HG03060 (cell line): ENCODE data around the gene PPP4R1.
"Not testable (repeated sequence)": the region's sequence is repeated elsewhere in the genome, so short reads cannot be mapped to it uniquely, and the experiment has no call there.

Experiments used
- ATAC-seq: cut with Tn5 transposase; IDR thresholded peaks from one replicate; pipeline ENCODE4 v1.9.1; 2021; ENCODE audit warnings: low read depth, moderate number of reproducible peaks; ENCODE audit not compliant: unreplicated experiment

The PPP4R1 gene, protein sequence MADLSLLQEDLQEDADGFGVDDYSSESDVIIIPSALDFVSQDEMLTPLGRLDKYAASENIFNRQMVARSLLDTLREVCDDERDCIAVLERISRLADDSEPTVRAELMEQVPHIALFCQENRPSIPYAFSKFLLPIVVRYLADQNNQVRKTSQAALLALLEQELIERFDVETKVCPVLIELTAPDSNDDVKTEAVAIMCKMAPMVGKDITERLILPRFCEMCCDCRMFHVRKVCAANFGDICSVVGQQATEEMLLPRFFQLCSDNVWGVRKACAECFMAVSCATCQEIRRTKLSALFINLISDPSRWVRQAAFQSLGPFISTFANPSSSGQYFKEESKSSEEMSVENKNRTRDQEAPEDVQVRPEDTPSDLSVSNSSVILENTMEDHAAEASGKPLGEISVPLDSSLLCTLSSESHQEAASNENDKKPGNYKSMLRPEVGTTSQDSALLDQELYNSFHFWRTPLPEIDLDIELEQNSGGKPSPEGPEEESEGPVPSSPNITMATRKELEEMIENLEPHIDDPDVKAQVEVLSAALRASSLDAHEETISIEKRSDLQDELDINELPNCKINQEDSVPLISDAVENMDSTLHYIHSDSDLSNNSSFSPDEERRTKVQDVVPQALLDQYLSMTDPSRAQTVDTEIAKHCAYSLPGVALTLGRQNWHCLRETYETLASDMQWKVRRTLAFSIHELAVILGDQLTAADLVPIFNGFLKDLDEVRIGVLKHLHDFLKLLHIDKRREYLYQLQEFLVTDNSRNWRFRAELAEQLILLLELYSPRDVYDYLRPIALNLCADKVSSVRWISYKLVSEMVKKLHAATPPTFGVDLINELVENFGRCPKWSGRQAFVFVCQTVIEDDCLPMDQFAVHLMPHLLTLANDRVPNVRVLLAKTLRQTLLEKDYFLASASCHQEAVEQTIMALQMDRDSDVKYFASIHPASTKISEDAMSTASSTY

DNA sequence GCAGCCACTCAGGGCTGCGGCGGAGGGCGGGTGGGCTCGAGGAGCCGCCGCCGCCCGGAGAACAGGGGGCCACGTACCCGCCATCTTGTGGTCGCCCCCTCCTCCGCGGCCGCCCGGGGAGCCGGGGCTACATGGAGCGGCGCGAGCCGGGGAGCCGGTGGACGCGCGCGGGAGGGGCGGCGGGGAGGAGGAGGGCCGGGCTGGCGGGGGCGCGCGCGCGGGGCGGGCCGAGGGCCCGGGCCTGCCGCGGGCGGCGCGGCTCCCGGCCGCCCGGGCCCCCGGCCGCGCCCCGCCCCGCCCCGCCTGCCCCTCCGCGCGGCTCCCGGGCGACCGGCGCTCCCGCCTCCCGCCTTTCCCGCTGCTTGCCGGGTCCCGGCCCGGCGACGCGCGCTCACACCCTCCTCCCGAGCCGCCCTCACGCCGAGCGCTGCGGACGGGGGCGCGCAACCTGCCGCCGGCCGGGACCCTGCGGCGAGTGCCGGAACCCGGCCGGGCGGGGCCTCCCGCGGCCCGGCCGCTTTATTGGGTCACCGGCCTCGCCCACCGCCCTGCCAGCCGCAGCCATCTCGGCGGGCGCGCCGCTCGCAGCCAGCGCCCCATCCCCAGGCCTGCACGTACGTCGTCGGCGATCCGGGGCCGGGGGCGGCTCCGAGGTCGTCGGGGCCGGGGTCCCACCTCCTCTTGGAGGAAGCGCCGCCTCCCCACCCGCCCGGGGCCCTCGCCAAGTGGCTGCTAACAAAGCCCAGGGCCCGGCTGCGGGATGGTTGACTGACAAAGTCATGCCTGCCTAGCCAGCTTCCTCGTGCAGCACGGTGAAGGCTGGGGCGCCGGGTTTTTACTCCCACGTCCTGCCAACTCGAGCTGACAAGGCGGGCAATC is at the start of gene PPP4R1:
PPP4R1 (minus strand) TSS at position 159 of the 879 bp plus-strand sequence; CDS start at position 84, 75 bp downstream.
- ATAC-seq: no peak

DNA sequence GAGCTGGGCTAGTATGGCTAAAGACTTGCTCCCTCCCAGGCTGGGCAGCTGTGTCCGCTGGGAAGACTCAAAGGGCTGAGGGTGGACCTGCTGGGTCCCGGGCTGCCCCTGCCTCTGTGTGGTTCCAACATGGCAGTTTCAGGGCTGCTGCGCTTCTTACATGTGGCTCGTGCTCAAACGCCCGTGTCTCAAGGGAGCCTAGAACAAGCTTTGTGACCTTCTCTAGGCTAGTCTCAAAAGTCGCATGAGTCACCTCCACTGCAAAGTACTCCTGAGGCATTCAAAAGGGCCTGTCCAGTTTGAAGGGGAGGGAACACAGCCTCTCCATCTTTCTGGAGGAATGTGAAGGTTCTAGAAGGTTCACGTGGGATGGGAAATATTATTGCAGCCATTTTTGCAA is 49.0 kb upstream of the PPP4R1 start:
- no peak for ATAC-seq

DNA sequence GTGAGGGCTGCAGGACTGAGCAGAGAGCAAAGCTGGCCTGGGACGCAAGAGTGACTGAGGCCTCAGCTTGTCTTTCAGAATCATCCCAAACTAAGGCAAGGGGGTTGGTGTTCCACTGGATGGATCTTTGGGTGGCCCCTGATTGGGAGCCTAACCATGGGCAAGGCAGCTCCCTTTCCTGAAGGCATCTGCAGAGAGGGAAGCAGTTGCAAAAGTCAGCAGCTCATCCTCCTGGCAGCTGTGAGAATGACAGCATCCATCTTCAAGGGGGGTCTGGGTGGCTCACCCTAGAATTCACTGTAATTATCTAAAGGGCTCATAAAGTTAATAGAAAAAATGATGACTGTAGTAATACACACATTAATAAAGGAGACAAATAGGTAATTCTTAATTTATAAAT is 47.2 kb upstream of the PPP4R1 start:
- no peak for ATAC-seq

DNA sequence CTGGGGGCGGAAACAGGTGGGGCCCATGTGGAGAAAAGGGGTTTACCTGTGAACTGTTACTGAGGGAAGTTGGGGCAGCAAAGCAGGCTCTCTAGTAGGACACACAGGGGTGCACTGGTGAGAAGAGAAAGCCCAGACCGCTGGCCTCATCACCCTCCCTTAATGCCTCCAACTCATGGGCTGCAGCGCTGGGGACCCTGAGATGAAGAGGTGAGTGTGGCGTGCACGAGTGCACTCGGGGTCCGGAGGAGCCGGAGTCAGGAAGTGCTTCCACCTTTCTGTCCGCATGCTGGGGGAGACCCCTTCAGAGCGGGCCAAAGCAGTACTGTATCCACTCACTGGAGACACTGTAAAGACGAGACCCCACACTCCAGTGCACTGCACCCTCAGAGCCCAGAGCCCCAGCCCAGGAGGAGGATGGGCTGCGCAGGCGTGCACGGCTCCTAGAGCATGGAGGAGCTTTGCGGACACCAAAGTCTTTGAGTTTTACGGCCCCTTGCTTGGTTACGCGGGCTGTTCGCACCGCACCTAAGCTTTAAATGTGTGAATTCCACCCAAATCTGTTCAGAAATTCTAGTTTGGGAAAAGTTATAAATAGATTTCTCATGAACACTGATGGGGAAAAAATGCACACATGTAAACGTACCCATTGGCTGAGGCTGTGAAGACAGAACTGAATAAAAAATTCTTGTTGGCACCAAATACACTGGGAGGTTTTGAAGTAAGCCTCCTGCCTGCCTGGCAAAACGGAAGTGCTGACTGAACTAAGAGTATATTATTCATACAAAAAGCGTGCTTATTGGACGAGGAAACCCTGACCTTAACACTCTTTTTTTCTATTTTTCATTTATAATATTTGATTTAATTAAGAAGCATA is 45.4 kb upstream of the PPP4R1 start:
- no peak for ATAC-seq

DNA sequence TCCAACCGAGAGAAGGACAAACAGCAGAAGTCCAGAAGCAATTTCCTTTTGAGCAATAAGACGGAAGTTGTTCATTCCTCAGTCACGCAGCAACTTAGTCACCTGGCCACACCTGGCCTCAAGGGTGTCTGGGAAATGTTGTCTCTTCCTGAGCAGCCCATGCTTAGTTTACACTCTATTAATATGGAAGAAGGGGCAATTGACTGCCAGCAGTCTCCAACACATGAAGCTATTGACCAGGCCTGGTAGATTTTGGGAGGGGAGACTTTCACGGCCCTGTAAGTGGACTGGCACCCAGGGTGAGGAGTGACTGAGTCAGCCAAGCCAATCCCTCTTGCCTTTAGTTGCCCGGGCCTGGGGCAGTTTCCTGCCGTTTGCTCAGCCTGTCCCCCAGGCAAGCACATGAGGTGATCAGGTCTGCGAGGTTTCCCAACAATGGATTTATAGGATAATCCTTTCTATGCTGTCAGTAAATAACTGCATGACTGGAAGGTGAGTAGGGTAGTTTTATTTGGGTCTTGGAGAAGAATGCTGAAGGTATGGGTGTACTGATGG is 43.8 kb upstream of the PPP4R1 start:
- no peak for ATAC-seq

DNA sequence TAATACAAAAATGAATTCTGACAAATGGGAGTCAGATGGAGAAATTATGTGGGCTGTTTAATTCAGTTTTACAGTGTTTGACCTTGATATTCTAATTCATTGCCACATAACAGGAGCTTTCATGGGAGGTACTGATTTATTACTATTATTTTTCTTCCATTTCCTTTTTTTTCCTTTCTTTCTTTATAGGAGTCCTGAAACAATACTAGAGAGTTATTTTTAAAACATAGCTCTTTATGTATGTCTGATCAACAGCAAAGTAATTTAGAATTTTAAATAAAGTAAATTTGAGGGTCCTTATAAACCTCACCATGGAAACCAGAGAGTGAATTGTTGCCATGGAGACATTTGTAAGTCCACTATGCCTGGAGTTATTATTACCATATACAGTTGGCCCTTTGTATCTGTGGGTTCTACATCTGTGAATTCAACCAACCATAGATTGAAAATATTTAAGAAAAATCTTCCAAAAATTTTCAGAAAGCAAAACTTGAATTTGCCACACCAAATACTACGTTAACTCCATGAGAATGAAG is 40.9 kb upstream of the PPP4R1 start:
- ATAC-seq: no peak

DNA sequence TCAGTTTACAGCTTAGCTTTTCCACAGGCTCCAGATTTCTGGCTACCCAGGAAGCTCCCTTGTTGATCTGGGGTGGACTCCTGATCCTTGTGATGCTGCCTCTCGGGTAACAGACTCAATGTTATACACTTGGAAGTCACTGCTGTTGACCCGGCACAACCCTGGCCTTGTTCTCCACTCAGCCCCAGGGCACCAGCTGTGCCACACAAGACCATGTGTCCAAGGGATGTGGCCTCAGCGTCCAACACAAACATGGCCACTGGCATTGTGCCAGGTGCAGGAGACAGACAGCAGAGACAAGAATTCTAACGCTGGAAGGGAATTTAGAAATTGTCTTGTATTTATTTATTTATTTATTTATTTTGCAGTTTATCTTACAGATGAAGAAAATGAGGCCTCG is 39.0 kb upstream of the PPP4R1 start:
- no peak for ATAC-seq

DNA sequence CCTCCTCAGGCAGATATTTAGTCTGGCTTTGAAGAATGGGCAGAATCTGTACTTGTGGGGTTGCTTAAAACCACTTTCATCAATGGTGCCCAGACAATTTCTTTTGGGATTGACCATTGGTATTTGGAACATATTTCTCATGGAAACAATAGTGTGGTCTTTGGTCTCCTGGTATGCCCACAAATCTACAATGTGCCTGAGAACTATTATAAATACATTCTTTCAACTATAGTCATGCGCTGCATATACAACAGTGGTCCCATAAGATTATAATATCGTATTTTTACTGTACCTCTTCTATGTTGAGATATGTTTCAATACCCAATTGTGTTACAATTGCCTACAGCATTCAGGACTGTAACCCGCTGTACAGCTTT is 34.8 kb upstream of the PPP4R1 start:
- ATAC-seq: no peak

DNA sequence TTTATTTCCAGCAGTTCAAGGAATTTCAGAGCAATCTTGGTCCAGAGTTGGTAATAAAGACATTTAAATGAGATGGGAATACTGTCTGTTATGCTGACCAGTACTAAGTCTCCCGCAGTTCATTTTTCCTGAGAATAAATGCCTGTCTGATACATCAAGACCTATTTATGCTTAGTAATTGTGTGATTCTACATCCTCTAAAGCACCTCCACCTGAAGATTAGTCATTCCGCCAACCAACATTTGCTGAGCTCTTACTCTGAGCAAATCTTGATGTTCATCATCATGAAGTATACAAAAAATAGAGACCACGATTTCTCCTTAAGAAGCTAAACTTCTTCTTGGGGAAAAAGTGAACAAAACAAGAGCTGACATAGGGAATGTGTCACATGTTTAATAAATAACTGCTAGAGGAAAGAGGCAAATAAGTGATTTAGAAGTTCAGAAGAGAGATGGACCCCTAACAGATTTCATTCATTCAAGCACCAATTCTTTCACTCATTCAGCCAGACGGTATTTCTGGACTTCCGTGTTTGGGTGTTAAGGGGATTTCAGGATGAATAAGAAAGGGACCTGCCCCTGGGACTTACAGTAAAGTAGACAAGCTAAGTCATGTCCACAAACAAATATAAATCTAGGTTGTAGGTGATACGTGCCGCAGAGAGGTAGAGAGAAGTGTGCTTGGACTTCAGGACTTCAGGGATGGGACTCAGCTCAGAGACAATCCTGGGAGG is 34.2 kb upstream of the PPP4R1 start:
- ATAC-seq: no peak

DNA sequence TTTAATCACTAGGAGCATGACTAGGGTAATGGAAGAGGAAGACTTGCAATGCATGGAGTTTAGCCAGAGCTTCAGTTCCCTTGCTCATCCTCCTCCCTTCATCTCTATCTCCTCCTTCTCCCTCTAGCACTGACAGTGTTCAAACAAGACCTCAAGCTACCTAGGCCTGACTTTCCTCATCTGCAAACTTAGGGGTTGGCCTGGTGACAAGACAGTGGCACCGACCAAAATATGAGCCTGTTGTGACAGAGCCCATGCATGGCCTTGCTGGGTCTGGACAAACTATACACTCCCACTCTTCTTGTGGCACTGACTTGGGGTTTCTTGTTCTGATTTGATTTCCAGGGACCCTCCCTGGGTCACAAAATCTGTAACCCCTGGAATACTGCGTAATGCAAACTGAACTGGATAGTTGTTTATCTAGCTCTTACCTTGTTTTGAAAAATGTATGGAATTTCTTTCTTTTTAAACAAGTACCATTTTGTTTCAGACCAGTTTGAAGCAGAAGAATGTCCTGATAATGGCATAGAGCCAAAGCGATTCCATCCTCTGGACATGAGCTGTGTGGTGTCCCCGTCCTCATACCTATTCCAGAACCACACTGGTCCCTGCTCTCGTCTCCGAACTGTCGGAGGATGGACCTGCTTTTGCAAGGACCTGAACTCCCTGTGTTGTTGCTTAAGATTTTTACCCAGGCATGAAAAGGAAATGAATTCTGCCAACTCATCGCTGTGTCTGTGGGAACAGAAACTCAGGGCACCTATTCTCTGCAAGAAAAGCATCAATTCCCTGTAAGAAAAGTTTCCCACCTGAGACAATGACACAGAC is 33.4 kb upstream of the PPP4R1 start:
- no peak for ATAC-seq

DNA sequence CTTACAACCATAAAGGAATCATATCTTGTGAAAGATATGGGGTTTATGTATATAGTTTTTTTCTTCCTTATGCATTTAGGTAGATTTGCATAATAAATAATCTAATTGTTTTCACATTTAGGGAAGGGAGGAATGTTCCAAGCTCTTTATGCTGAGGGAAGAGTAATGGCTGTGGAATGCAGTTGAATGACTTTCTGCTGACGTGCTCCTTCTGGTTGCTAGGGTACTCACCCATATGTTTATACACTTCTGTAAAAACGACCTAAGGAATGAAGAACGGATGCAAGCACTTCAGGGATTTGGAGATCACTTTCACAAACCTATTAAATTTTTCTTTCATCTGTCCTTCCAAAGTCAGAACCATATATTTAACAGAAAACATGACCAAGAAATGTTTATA is 29.2 kb upstream of the PPP4R1 start:
- no peak for ATAC-seq

DNA sequence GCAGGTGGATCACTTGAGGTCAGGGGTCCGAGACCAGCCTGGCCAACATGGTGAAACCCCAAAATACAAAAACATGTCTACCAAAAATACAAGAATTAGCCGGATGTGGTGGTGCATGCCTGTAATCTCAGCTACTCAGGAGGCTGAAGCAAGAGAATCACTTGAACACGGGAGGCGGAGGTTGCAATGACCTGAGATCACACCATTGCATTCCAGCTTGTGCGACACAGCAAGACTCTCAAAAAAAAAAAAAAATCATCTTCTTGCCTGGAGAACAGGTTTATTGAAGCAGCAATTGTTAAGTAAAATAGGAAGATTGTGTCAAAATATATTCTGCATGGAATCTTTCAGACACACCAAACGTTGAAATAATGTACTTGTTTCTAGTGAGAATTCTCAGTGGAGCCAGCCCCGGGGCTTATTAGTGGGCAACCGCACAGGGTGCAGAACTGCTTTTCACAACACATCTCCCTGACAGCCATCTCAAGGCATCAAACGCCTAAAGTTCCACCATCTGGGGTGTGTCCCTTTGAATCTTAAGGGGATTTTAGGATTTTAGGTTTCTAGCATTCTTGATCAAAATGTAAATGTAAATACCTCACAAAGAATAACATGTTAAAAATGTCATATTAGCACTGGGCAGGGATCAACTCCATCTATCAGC is 28.6 kb upstream of the PPP4R1 start:
- no peak for ATAC-seq

DNA sequence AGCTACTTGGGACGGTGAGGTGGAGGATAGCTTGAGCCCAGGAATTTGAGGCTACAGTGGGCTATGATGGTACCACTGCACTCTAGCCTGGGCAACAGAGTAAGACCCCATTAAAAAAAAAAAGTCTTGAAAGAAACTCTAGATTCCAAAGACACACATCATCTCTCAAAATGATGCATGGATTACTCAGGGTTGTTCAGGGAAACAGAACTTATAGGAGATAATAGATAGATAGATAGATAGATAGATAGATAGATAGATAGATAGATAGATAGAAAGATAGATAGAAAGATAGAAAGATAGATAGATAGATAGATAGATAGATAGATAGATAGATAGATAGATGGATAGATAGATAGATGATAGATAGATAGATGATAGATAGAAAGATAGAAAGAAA is 26.7 kb upstream of the PPP4R1 start:
- not testable (repeated sequence) for ATAC-seq

DNA sequence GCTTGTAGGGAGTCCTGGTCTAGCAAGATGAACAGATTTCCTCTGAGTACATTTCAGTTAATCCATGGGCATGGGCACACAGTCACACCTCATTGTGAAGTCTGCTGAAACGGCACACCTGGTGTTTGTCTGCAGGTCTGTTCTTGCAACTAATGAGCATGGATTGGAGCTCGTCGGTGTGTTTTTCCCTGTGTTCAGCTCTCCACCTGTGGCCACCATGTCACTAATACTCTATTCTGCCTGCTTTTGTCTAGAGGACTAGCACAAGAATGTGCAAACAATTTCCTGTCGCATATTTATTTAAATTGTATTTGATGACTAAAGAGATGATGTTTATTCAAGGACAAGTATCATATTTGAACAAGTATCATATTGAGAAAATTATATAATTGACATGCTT is 24.5 kb upstream of the PPP4R1 start:
- no peak for ATAC-seq

DNA sequence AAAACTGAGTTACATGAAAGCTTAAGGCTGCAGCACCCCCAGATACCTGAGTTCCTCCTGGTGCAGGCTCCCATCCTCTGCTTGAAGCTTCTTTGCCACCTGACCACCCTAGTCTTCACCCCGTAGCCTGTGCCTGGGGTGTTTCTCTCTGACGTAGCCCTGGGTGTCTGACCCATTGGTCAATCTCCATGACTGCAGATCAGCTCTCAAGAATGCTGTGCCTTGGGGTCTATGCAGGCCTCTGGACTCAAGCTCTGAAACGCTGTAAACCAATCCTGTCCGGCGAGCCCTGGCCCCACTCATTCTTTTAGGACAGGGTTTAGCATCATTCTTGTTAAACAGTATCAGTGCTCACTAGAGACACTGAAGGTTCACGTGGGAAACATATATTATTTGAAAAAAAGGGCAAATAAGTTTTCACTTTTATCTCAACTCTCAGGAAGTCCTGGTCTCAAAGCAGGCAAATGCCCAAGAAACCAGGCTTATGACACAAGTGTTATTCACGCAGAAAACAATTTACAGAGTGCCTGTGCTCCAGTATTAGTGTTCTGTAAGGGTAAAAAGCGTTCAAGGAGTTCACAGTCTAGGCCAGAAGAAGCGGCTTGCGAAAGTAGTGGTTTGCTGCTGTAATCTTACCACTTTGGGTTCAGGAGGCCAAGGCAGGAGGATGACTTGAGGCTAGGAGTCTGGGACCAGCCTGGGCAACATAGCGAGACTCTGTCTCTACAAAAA is 22.8 kb upstream of the PPP4R1 start:
- ATAC-seq: no peak

DNA sequence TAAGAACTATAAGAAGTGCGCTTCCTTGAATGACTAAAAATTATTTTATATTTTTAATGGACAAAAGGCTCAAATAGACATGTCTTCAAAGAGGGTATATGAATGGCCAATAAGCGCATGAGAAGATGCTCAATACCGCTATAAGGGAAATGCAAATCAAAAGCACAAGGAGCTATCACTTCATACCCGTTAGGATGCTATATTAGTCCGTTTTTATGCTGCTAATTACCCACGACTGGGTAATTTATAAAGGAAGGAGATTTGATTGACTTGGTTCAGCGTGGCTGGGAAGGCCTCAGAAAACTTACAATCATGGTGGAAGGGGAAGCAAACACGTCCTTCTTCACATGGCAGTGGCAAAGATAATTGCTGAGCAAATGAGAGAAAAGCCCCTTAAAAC is 20.5 kb upstream of the PPP4R1 start:
- ATAC-seq: no peak
